SH-SY5Y (cell line): ENCODE measurements around the gene UBN2.

Experiments used
- GATA2 ChIP-seq: IDR thresholded peaks from 2 replicates; pipeline ENCODE4 v1.6.1; 2011; ENCODE audit warnings: mild to moderate bottlenecking, low read depth, low read length
- GATA3 ChIP-seq: IDR thresholded peaks from 2 replicates; pipeline ENCODE4 v1.6.1; 2011; ENCODE audit warnings: low read depth, mild to moderate bottlenecking, low read length, moderate library complexity

GRCh38 chr7:139293534-139293933 lies 62.5 kb downstream of the UBN2 start:
- TF ChIP-seq GATA2, result no peak
- no peak for TF ChIP-seq GATA3
